ENCODE measurements around the gene KCNJ16. TPM values are rescaled to one million over a fixed set of nuclear protein-coding genes. Genes with fewer than 3 reads are reported as not detected.

Gene KCNJ16
- total RNA-seq, 1 experiment from 2014 or later, result not detected

GRCh38 chr17:70076831-70077230 is 1.8 kb downstream of the KCNJ16 start:
- no peaks in the 10 kb centered on the region for H3F3A ChIP-seq (ENCODE audit: low read length, unreplicated experiment)
- H3K79me2 ChIP-seq (ENCODE audit: low read length), result no peaks in the 10 kb centered on the region
- ChIA-PET CTCF (no interaction called here), POLR2A (ENCODE audit: unreplicated experiment) (no interaction called here)
- TF ChIP-seq EZH2phosphoT487 (IDR thresholded peaks at IDR 0.05; ENCODE audit: borderline replicate concordance, low read length) (no peak), CTCF (conservative IDR thresholded peaks at IDR 0.05; ENCODE audit: low read depth, low read length) (no peak), EZH2 (IDR thresholded peaks at IDR 0.05; ENCODE audit: low read length, unreplicated experiment) (no peak)
- no peaks in the 10 kb centered on the region for H4K20me1 ChIP-seq (ENCODE audit: low read length)
- H3K9me2 ChIP-seq (replicated peaks; ENCODE audit: low read length), result no peaks in the 10 kb centered on the region
- H2AFZ ChIP-seq (ENCODE audit: low read length), result no peak overlapping the region
- H3K9me3 ChIP-seq (ENCODE audit: low read length), result no peaks in the 10 kb centered on the region
- H3K4me2 ChIP-seq (ENCODE audit: low read length), result no peak overlapping the region
- intact Hi-C loops (cut with micrococcal nuclease), result no loop called here
- H3K4me1 ChIP-seq (ENCODE audit: insufficient read depth, low read length), result no peaks in the 10 kb centered on the region
- no peaks in the 10 kb centered on the region for H3K27me3 ChIP-seq (ENCODE audit: low read length)
- no TSS peak for BruUV-seq (replicated peaks)
- no peak overlapping the region for H3K9ac ChIP-seq (ENCODE audit: low read length)
- ATAC-seq (no peak), DNase-seq (no peak)
- no peak overlapping the region for H3K4me3 ChIP-seq (ENCODE audit: low read length)
- H3K36me3 ChIP-seq (ENCODE audit: low read depth, low read length), result no peaks in the 10 kb centered on the region
- H3K27ac ChIP-seq (ENCODE audit: low read length), result no peak overlapping the region

- Histone ChIP-seq H3K9ac (ENCODE audit: low read length) (no peak overlapping the region), H3K36me3 (ENCODE audit: low read depth, low read length) (no peaks in the 10 kb centered on the region), H3K4me2 (ENCODE audit: low read length) (no peak overlapping the region), H3K9me3 (ENCODE audit: low read length) (no peaks in the 10 kb centered on the region), H3K27ac (ENCODE audit: low read length) (no peak overlapping the region), H3K9me2 (replicated peaks; ENCODE audit: low read length) (no peaks in the 10 kb centered on the region), H4K20me1 (ENCODE audit: low read length) (no peaks in the 10 kb centered on the region), H3K4me1 (ENCODE audit: insufficient read depth, low read length) (no peaks in the 10 kb centered on the region), H3F3A (ENCODE audit: low read length, unreplicated experiment) (no peaks in the 10 kb centered on the region), H2AFZ (ENCODE audit: low read length) (no peak overlapping the region), H3K27me3 (ENCODE audit: low read length) (no peaks in the 10 kb centered on the region), H3K4me3 (ENCODE audit: low read length) (no peak overlapping the region), H3K79me2 (ENCODE audit: low read length) (no peaks in the 10 kb centered on the region)
- ChIA-PET POLR2A (ENCODE audit: unreplicated experiment) (no interaction called here), CTCF (no interaction called here)
- TF ChIP-seq EZH2 (IDR thresholded peaks at IDR 0.05; ENCODE audit: low read length, unreplicated experiment) (no peak), CTCF (conservative IDR thresholded peaks at IDR 0.05; ENCODE audit: low read depth, low read length) (no peak), EZH2phosphoT487 (IDR thresholded peaks at IDR 0.05; ENCODE audit: borderline replicate concordance, low read length) (no peak)
- DNase-seq, result no peak
- intact Hi-C loops (cut with micrococcal nuclease), result no loop called here
- BruUV-seq (replicated peaks), result no TSS peak
- ATAC-seq, result no peak
Observed at GRCh38 chr17:70078549-70078948, 3.5 kb downstream of the KCNJ16 start.

- DNase-seq, result no peak
- no peak overlapping the region for H3K27ac ChIP-seq (ENCODE audit: low read length)
- H3K9me2 ChIP-seq (replicated peaks; ENCODE audit: low read length), result no peaks in the 10 kb centered on the region; the same call in 1 of the 2 replicates
- H3K27me3 ChIP-seq (ENCODE audit: low read length), result no peaks in the 10 kb centered on the region
- no peaks in the 10 kb centered on the region for H3K79me2 ChIP-seq (ENCODE audit: low read length)
- no peak overlapping the region for H3K4me3 ChIP-seq (ENCODE audit: low read length)
- POLR2A ChIA-PET (ENCODE audit: unreplicated experiment), result no interaction called here
- H3K4me2 ChIP-seq (ENCODE audit: low read length), result no peak overlapping the region
- no peak for TF ChIP-seq EZH2phosphoT487 (IDR thresholded peaks at IDR 0.05; ENCODE audit: borderline replicate concordance, low read length)
- no peak for TF ChIP-seq EZH2 (IDR thresholded peaks at IDR 0.05; ENCODE audit: low read length, unreplicated experiment)
- TF ChIP-seq CTCF (conservative IDR thresholded peaks at IDR 0.05; ENCODE audit: low read depth, low read length), result no peak
- no peaks in the 10 kb centered on the region for H3K9me3 ChIP-seq (ENCODE audit: low read length)
- no peaks in the 10 kb centered on the region for H4K20me1 ChIP-seq (ENCODE audit: low read length)
- H3K4me1 ChIP-seq (ENCODE audit: insufficient read depth, low read length), result no peaks in the 10 kb centered on the region
- CTCF ChIA-PET, result no interaction called here
- H3K36me3 ChIP-seq (ENCODE audit: low read depth, low read length), result no peaks in the 10 kb centered on the region
- no peaks in the 10 kb centered on the region for H3F3A ChIP-seq (ENCODE audit: low read length, unreplicated experiment)
- no peak overlapping the region for H3K9ac ChIP-seq (ENCODE audit: low read length)
- no TSS peak for BruUV-seq (replicated peaks)
- intact Hi-C loops (cut with micrococcal nuclease), result no loop called here
- ATAC-seq, result no peak
- H2AFZ ChIP-seq (ENCODE audit: low read length), result no peak overlapping the region
Observed at GRCh38 chr17:70078994-70079531, 4.0 kb downstream of the KCNJ16 start.
